Osteoblast (primary cell): ENCODE measurements around the gene PBX4. TPM values are rescaled to one million over a fixed set of nuclear protein-coding genes. Genes with fewer than 3 reads are reported as not detected.

Experiments
- DNase-seq: peaks from one replicate; pipeline ENCODE4 v3.0.0; 2011; ENCODE audit warnings: low spot score, mixed read lengths; ENCODE audit not compliant: insufficient read length; ENCODE audit errors: missing footprints
- H2AFZ ChIP-seq: 2 replicates; pipeline ENCODE4 v1.6.0; 2011; ENCODE audit warnings: mild to moderate bottlenecking, low read length
- H3K27ac ChIP-seq: 2 replicates; pipeline ENCODE4 v1.5.1; 2011; ENCODE audit warnings: mild to moderate bottlenecking, low read depth, low read length, moderate library complexity
- H3K27me3 ChIP-seq: 2 replicates; pipeline ENCODE4 v1.6.0; 2012; ENCODE audit warnings: mild to moderate bottlenecking, control low read depth, inconsistent platforms, low read length, moderate library complexity; ENCODE audit not compliant: insufficient read depth
- H3K36me3 ChIP-seq: 2 replicates; pipeline ENCODE4 v1.5.1; 2011; ENCODE audit warnings: mild to moderate bottlenecking, low read length, control low read depth, moderate library complexity; ENCODE audit not compliant: insufficient read depth
- H3K4me1 ChIP-seq: 2 replicates; pipeline ENCODE4 v1.5.1; 2011; ENCODE audit warnings: mild to moderate bottlenecking, low read length, control low read depth, moderate library complexity; ENCODE audit not compliant: insufficient read depth
- H3K4me2 ChIP-seq: 2 replicates; pipeline ENCODE4 v1.6.0; 2011; ENCODE audit warnings: mild to moderate bottlenecking, low read length; ENCODE audit not compliant: insufficient read depth
- H3K4me3 ChIP-seq: fragments of 200-600 bp; sonication (generic); 3 replicates; pipeline ENCODE4 v1.5.1; 2012; ENCODE audit warnings: mild to moderate bottlenecking, low read length, inconsistent platforms; ENCODE audit not compliant: insufficient read depth
- H3K79me2 ChIP-seq: 2 replicates; pipeline ENCODE4 v1.6.0; 2012; ENCODE audit warnings: mild to moderate bottlenecking, low read length, control low read depth, inconsistent platforms; ENCODE audit not compliant: insufficient read depth
- H3K9me3 ChIP-seq: 2 replicates; pipeline ENCODE4 v1.5.1; 2011; ENCODE audit warnings: low read depth, low read length, control low read depth
- H4K20me1 ChIP-seq: 2 replicates; pipeline ENCODE4 v1.6.0; 2012; ENCODE audit warnings: mild to moderate bottlenecking, low read length, control low read depth; ENCODE audit not compliant: insufficient read depth
- total RNA-seq: library from RNA; depleted of rRNA; stranded (reverse); fragments of >200 nt; gene quantifications from 2 replicates; pipeline ENCODE4 v1.2.3, GENCODE V29; 2012
- TF ChIP-seq, protein P1 (sequence below): IDR thresholded peaks from 2 replicates; pipeline ENCODE4 v1.5.1; 2011; ENCODE audit warnings: mild to moderate bottlenecking, low read depth, low read length, moderate library complexity; ENCODE audit errors: extremely low read depth

Gene PBX4
- total RNA-seq, 1 donor = 0.36 TPM

DNA sequence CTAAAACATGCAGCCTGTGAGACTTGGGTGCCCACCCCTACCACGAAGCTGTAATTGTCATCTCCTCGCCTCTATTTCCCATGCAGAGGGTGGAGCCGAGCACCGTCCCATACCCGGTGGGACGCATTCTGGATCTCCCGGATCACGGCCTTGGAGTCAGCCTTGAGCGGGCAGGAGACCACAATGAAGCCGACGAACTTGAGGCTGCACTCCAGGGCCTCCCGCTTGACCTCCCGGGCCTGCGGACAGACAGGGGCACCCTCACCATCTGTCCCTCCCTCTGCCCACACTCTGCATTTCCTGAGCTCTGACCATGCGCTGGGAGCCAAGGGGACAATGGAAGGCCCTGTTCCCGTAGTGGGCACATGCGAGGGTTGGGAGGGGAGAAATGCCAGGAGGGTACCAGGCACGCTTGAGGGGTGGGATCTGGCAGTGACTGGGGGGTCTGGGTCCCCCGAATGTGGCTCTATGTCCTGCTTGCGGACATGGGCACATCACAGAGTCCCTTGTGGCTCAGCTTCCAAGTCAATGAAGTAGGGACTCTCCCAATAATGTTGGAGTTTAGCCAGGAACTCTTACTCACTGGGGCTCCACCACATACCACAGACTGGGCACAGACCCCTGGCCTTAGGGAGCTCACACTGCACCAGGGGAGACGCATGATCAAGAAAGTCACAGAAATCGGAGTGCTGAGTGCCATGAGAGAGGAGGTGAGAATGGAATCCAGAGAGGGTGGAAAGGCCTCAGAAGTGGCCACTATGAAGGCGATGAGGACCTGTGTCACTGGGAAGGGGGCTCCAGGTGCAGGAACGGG lies 34.2 kb upstream of the PBX4 start:
- peak; percentile 84 for DNase-seq

DNA sequence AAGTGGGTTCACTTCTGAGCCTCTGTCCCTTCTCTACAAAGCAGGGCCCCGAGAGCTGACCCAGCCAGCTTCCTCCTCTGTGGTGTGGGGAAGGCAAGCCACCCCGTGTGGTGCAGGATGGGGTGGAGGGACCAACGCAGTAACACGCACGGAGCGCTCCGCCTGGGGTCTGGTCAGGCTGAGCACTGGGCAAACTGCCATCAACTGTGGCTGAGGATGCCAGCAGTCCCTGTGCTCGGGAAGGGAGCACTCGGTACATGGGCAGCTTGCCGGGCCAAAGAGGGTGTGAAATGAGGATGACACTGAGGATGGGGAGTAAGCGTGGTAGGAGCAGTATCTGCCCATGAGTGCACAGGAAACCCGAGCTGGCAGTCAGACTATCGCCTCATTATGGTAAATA lies 32.6 kb upstream of the PBX4 start:
- TF ChIP-seq, protein P1, sequence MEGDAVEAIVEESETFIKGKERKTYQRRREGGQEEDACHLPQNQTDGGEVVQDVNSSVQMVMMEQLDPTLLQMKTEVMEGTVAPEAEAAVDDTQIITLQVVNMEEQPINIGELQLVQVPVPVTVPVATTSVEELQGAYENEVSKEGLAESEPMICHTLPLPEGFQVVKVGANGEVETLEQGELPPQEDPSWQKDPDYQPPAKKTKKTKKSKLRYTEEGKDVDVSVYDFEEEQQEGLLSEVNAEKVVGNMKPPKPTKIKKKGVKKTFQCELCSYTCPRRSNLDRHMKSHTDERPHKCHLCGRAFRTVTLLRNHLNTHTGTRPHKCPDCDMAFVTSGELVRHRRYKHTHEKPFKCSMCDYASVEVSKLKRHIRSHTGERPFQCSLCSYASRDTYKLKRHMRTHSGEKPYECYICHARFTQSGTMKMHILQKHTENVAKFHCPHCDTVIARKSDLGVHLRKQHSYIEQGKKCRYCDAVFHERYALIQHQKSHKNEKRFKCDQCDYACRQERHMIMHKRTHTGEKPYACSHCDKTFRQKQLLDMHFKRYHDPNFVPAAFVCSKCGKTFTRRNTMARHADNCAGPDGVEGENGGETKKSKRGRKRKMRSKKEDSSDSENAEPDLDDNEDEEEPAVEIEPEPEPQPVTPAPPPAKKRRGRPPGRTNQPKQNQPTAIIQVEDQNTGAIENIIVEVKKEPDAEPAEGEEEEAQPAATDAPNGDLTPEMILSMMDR = no peak
- Histone ChIP-seq H2AFZ (no peak overlapping the region), H3K27ac (no peak overlapping the region), H3K4me1 (no peaks in the 10 kb centered on the region), H4K20me1 (peaks cover 4% of the 10 kb centered on the region), H3K79me2 (no peaks in the 10 kb centered on the region), H3K9me3 (no peaks in the 10 kb centered on the region), H3K4me3 (no peak overlapping the region), H3K27me3 (no peaks in the 10 kb centered on the region), H3K4me2 (no peak overlapping the region), H3K36me3 (peaks cover 69% of the 10 kb centered on the region)
- peak; percentile 89 for DNase-seq

More for the DNA sequence above, 34.2 kb upstream of the PBX4 start:
- no peaks in the 10 kb centered on the region for H3K79me2 ChIP-seq
- H3K9me3 ChIP-seq = no peaks in the 10 kb centered on the region
- H2AFZ ChIP-seq = no peak overlapping the region
- no peak overlapping the region for H3K4me2 ChIP-seq
- TF ChIP-seq, protein P1 = no peak
- no peaks in the 10 kb centered on the region for H3K27me3 ChIP-seq
- H3K4me1 ChIP-seq = no peaks in the 10 kb centered on the region
- no peak overlapping the region for H3K27ac ChIP-seq
- H3K4me3 ChIP-seq = no peak overlapping the region
- peaks cover 4% of the 10 kb centered on the region for H4K20me1 ChIP-seq
- H3K36me3 ChIP-seq = peaks cover 71% of the 10 kb centered on the region

DNA sequence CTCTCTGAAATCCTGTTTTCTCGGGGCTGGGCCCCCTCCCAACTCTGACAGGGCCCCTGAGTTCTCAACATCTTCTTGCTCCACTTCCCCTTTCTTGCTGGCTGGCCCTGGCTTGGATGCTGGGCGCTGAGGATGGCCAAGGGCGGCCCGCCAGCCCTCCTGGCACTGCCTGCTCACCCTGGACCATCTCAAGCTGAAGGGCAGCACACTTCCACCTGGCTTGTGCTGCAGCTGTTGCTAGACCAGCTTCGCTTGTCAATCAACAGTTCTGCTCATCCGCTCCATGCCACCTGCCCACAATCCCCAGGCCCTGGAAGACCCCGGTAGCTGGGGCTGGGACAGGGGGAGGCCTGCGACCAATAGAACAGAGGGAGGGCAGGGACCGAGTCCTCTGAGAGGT lies 31.8 kb upstream of the PBX4 start:
- Histone ChIP-seq H3K4me1 (no peaks in the 10 kb centered on the region), H3K9me3 (no peaks in the 10 kb centered on the region), H3K79me2 (no peaks in the 10 kb centered on the region), H3K4me3 (no peak overlapping the region), H3K4me2 (no peak overlapping the region), H3K27ac (no peak overlapping the region), H4K20me1 (peaks cover 4% of the 10 kb centered on the region), H2AFZ (no peak overlapping the region), H3K27me3 (no peaks in the 10 kb centered on the region), H3K36me3 (peaks cover 71% of the 10 kb centered on the region)
- no peak for DNase-seq
- TF ChIP-seq, protein P1 = no peak

DNA sequence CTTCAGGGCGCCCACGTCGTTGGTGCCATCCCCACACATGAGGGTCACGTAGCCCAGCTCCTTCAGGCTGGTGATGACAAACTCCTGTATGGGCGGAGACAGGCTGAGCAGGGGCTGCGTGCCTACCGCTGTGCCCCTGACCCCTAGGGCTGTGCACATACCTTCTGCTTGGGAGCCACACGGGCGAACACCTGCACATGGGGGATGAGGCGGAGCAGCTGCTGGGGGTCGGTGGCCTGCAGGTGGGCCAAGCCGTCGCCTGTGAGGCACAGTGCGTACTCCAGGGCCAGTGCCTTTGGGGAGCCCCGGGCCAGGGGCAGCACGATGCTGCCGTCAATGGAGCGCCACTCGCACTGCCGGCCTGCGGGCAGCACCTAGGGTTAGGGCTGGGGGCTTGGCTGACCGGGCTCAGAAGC lies 31.1 kb upstream of the PBX4 start:
- Histone ChIP-seq H3K9me3 (no peaks in the 10 kb centered on the region), H3K36me3 (peaks cover 71% of the 10 kb centered on the region), H3K4me2 (no peak overlapping the region), H3K27me3 (no peaks in the 10 kb centered on the region), H3K79me2 (no peaks in the 10 kb centered on the region), H4K20me1 (peaks cover 4% of the 10 kb centered on the region), H2AFZ (no peak overlapping the region), H3K27ac (no peak overlapping the region), H3K4me1 (no peaks in the 10 kb centered on the region), H3K4me3 (no peak overlapping the region)
- TF ChIP-seq, protein P1 = no peak
- peak; percentile 65 for DNase-seq
